K562 (cell line): Measurements from ENCODE around the gene OPTN.
"Not testable (repeated sequence)": the region's sequence is repeated elsewhere in the genome, so short reads cannot be mapped to it uniquely, and the experiment has no call there.

Source experiments
- BRCA1 ChIP-seq, 2 experiments: fragments of 450-650 bp in 1 of 2; sonication (generic) in 1 of 2; formaldehyde crosslinking in 1 of 2; IDR thresholded peaks; 2 replicates each; pipeline versions ENCODE4 v1.5.0 to v1.6.1; 2017 to 2020; ENCODE audit warnings: mild to moderate bottlenecking in 1 of 2, missing genetic modification reagents in 1 of 2
- CTBP1 ChIP-seq: fragments of 450-650 bp; IDR thresholded peaks from 2 replicates; pipeline ENCODE4 v1.6.1; 2016; ENCODE audit warnings: borderline replicate concordance
- FOXO4 ChIP-seq: fragments of 450-650 bp; formaldehyde crosslinking; IDR thresholded peaks from 2 replicates; pipeline ENCODE4 v1.4.0; 2020; ENCODE audit warnings: mild to moderate bottlenecking, moderate library complexity
- HNRNPH1 ChIP-seq: fragments of 200-400 bp; formaldehyde crosslinking; optimal IDR thresholded peaks from 2 replicates; pipeline ENCODE3; 2017; ENCODE audit warnings: low read depth, mild to moderate bottlenecking, low read length, moderate library complexity
- IRF2 ChIP-seq: sonication (generic); formaldehyde crosslinking; IDR thresholded peaks from 2 replicates; pipeline ENCODE4 v1.8.1; 2022; ENCODE audit warnings: mild to moderate bottlenecking, missing genetic modification reagents
- MYC ChIP-seq, 2 experiments: fragments of 250-450 bp in 1 of 2; sonication (Bioruptor Pico) in 1 of 2; IDR thresholded peaks; 2 replicates each; pipeline versions ENCODE4 v1.5.1 to v1.6.1; 2012 to 2021; ENCODE audit warnings: low read depth in 2 of 2, borderline replicate concordance in 1 of 2, improper control_type of control experiment in 1 of 2, low read length in 1 of 2, mild to moderate bottlenecking in 1 of 2, moderate library complexity in 1 of 2
- NBN ChIP-seq: fragments of 450-650 bp; IDR thresholded peaks from 2 replicates; pipeline ENCODE4 v1.6.1; 2016; ENCODE audit warnings: low read depth, mild to moderate bottlenecking
- PHF20 ChIP-seq: fragments of 450-650 bp; IDR thresholded peaks from 2 replicates; pipeline ENCODE4 v1.6.1; 2018; ENCODE audit not compliant: partially characterized antibody
- POLR2AphosphoS5 ChIP-seq: IDR thresholded peaks from 2 replicates; pipeline ENCODE4 v1.6.1; 2011; ENCODE audit warnings: mild to moderate bottlenecking, low read depth, low read length, moderate library complexity; ENCODE audit not compliant: control insufficient read depth, insufficient read depth
- SMAD4 ChIP-seq: fragments of 250-450 bp; sonication (Bioruptor Pico); conservative IDR thresholded peaks from 2 replicates; pipeline ENCODE4 v1.8.0; 2021; ENCODE audit warnings: inconsistent platforms, mild to moderate bottlenecking, moderate library complexity
- STAT5B ChIP-seq: fragments of 250-450 bp; sonication (Bioruptor Pico); IDR thresholded peaks from 2 replicates; pipeline ENCODE4 v1.8.0; 2021; ENCODE audit warnings: mild to moderate bottlenecking, inconsistent platforms
- ZFP36 ChIP-seq: fragments of 150-350 bp; IDR thresholded peaks from 2 replicates; pipeline ENCODE4 v1.6.1; 2018; ENCODE audit warnings: low read length, low read depth; ENCODE audit not compliant: partially characterized antibody
- ZNF384 ChIP-seq: IDR thresholded peaks from 2 replicates; pipeline ENCODE4 v1.6.1; 2012; ENCODE audit warnings: low read depth, low read length, improper control_type of control experiment
- TF ChIP-seq, protein P1 (sequence below), 2 experiments: IDR thresholded peaks; 2 replicates each; pipeline ENCODE4 v1.6.1; 2012; ENCODE audit warnings: improper control_type of control experiment in 2 of 2, low read depth in 2 of 2, low read length in 2 of 2, borderline replicate concordance in 1 of 2

- not testable (repeated sequence) for TF ChIP-seq IRF2; ZNF384; SMAD4 (CRISPR knock-in tag); ZFP36; FOXO4 (CRISPR knock-in tag); HNRNPH1; STAT5B (CRISPR knock-in tag); POLR2AphosphoS5; MYC (IDR thresholded peaks at IDR 0.05; ENCODE audit: low read depth, low read length); MYC (CRISPR knock-in tag; IDR thresholded peaks at IDR 0.05; ENCODE audit: borderline replicate concordance, low read depth); PHF20; BRCA1 (IDR thresholded peaks at IDR 0.05); BRCA1 (CRISPR knock-in tag; IDR thresholded peaks at IDR 0.05); NBN; CTBP1
- TF ChIP-seq, protein P1, sequence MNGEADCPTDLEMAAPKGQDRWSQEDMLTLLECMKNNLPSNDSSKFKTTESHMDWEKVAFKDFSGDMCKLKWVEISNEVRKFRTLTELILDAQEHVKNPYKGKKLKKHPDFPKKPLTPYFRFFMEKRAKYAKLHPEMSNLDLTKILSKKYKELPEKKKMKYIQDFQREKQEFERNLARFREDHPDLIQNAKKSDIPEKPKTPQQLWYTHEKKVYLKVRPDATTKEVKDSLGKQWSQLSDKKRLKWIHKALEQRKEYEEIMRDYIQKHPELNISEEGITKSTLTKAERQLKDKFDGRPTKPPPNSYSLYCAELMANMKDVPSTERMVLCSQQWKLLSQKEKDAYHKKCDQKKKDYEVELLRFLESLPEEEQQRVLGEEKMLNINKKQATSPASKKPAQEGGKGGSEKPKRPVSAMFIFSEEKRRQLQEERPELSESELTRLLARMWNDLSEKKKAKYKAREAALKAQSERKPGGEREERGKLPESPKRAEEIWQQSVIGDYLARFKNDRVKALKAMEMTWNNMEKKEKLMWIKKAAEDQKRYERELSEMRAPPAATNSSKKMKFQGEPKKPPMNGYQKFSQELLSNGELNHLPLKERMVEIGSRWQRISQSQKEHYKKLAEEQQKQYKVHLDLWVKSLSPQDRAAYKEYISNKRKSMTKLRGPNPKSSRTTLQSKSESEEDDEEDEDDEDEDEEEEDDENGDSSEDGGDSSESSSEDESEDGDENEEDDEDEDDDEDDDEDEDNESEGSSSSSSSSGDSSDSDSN (IDR thresholded peaks at IDR 0.05; ENCODE audit: borderline replicate concordance in 1 of 2, low read depth in 2 of 2, low read length in 2 of 2) = not testable (repeated sequence)
Observed at GRCh38 chr10:13083700-13084099, 16.3 kb upstream of the OPTN start.
